Mucosa of stomach (tissue), 1 donor: Measurements from ENCODE around the gene MGAT4B.

Experiments used
- H3K27me3 ChIP-seq: one replicate; pipeline ENCODE4 v1.7.0; 2013; ENCODE audit warnings: mild to moderate bottlenecking, low read length; ENCODE audit not compliant: control insufficient read depth, insufficient read depth
- H3K36me3 ChIP-seq: one replicate; pipeline ENCODE4 v1.7.0; 2013; ENCODE audit warnings: low read length; ENCODE audit not compliant: control insufficient read depth, insufficient read depth
- H3K4me1 ChIP-seq: one replicate; pipeline ENCODE4 v1.7.0; 2013; ENCODE audit warnings: mild to moderate bottlenecking, low read length; ENCODE audit not compliant: control insufficient read depth, insufficient read depth
- H3K4me3 ChIP-seq: one replicate; pipeline ENCODE4 v1.7.0; 2013; ENCODE audit warnings: low read length
- H3K9ac ChIP-seq: one replicate; pipeline ENCODE4 v1.7.0; 2013; ENCODE audit warnings: mild to moderate bottlenecking, low read length, moderate library complexity
- H3K9me3 ChIP-seq: one replicate; pipeline ENCODE4 v1.7.0; 2013; ENCODE audit warnings: mild to moderate bottlenecking, low read length, moderate library complexity; ENCODE audit not compliant: control insufficient read depth
- donor health status: Pancreatic carcinoma.

Gene MGAT4B

DNA sequence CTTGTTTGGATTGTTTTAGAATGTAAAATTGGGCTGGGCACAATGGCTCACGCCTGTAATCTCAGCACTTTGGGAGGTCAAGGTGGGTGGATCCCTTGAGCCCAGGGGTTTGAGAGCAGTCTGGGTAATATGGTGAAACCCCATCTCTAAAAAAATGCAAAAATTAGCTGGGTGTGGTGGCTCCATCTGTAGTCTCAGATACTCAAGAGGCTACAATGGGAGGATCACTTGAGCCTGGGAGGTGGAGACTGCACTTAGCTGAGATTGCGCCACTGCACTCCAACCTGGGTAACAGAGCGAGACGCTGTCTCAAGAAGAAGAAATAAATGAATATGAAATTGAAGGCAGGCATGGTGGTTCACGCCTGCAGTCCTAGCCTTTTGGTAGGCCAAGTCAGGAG, 52.7 kb downstream of the MGAT4B start:
- no peaks in the 10 kb centered on the region for H3K9me3 ChIP-seq
- H3K4me3 ChIP-seq: no peak overlapping the region
- no peaks in the 10 kb centered on the region for H3K36me3 ChIP-seq
- no peak overlapping the region for H3K9ac ChIP-seq
- H3K27me3 ChIP-seq: no peaks in the 10 kb centered on the region
- peaks cover 16% of the 10 kb centered on the region for H3K4me1 ChIP-seq

DNA sequence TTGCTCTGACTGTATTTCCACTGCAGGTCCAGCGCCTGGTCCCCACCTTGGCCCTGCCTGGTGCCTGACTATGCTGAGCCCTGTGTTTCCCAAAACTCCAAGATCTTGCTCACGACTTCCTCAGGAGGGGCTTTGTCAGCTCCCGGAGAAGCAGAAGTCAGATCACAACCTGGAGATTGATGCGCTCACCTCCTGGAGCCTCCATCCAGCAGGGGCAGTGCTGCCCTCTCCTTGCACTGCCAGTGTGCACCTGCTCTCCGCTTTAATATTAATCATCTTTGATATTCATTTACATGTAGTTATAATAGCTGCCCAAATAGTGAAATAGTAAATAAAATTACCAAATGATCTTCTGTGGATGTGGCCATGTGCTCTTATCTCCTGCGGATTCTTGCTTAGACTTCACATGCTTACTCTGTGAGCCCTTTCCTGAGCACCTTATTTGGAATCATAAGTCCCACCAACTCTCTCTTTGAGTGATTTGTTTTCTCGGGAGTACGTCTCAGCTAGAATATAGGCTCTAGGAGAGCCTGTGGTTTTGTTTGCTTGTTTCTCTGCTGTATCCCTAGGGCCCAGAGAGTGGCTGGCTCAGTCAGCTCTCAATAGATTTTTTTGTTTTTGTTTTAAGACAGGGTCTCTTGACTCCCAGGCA, 56.7 kb downstream of the MGAT4B start:
- Histone ChIP-seq H3K9me3 (no peaks in the 10 kb centered on the region), H3K4me1 (peaks cover 12% of the 10 kb centered on the region), H3K27me3 (no peaks in the 10 kb centered on the region)

DNA sequence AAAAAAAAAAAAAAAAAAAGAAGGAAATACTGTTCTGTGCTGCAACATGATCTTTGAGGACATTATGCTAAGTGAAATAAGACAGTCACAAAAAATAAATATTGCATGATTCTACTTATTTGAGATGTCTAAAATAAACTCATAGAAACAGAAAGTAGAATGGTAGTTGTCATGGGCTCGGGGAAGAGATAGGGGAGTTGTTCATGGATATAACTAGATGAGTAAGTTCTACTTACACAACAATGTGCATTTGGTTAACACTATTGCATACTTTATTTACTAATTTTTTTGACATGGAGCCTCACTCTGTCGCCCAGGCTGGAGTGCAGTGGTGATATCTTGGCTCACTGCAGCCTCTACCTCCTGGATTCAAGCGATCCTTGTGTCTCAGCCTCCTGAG, 58.9 kb downstream of the MGAT4B start:
- Histone ChIP-seq H3K36me3 (no peaks in the 10 kb centered on the region), H3K9me3 (no peaks in the 10 kb centered on the region), H3K4me1 (no peaks in the 10 kb centered on the region), H3K4me3 (no peak overlapping the region), H3K27me3 (no peaks in the 10 kb centered on the region), H3K9ac (no peak overlapping the region)

More for the DNA sequence above, 56.7 kb downstream of the MGAT4B start:
- Histone ChIP-seq H3K4me3 (no peak overlapping the region), H3K36me3 (no peaks in the 10 kb centered on the region), H3K9ac (no peak overlapping the region)
